Activated T-helper 1 cell treated with anti-CD3 and anti-CD28 coated beads, Interleukin-12 subunit alpha, Interleukin-12 subunit beta, Interleukin-2, Interleukin-4 antibody, amounts not matched to agents 30 ng/mL and 10 ng/mL and 1 ng/mL, durations not matched to agents 14 hours and 24 hours and 36 hours (primary cell): ENCODE data around the gene KAT7. TPM values are rescaled to one million over a fixed set of nuclear protein-coding genes. Genes with fewer than 3 reads are reported as not detected.

ENCODE experiments used
- DNase-seq: peaks from one replicate; pipeline ENCODE4 v3.0.0; 2021; ENCODE audit warnings: low spot score
- H3K27ac Mint-ChIP-seq: one replicate; pipeline ENCODE4 v1.8.0; 2021; ENCODE audit warnings: mild to moderate bottlenecking, mixed read lengths
- H3K27me3 Mint-ChIP-seq: one replicate; pipeline ENCODE4 v1.8.0; 2022; ENCODE audit warnings: mild to moderate bottlenecking, moderate library complexity, mixed read lengths; ENCODE audit not compliant: insufficient read depth
- H3K36me3 Mint-ChIP-seq: one replicate; pipeline ENCODE4 v1.8.0; 2021; ENCODE audit warnings: low read depth, mixed read lengths
- H3K4me1 Mint-ChIP-seq: one replicate; pipeline ENCODE4 v1.8.0; 2021; ENCODE audit warnings: low read depth, mixed read lengths
- H3K4me3 Mint-ChIP-seq: one replicate; pipeline ENCODE4 v1.8.0; 2021; ENCODE audit warnings: mild to moderate bottlenecking, moderate library complexity, mixed read lengths
- H3K9me3 Mint-ChIP-seq: one replicate; pipeline ENCODE4 v1.8.0; 2021; ENCODE audit warnings: mixed read lengths
- intact Hi-C: fragments of 100-400 bp; cut with micrococcal nuclease; formaldehyde crosslinking; loops from one replicate; pipeline ENCODE4 v1.15.1; 2024
- total RNA-seq: library from RNA; stranded (reverse); gene quantifications from 2 replicates; pipeline ENCODE4 v1.2.3, GENCODE V29; 2022

Gene KAT7
- total RNA-seq, 1 donor from 2014 or later = 68.5 TPM

- Mint-ChIP-seq H3K36me3 (peaks cover 34% of the 10 kb centered on the region), H3K4me3 (peak overlapping the region; percentile 94), H3K27ac (peak overlapping the region; percentile 99), H3K4me1 (peaks cover 36% of the 10 kb centered on the region), H3K27me3 (no peaks in the 10 kb centered on the region), H3K9me3 (no peaks in the 10 kb centered on the region)
- intact Hi-C loops = loop anchor here (2.0 kb wide), 2 partner anchors 62 to 362 kb away; partner anchors contain the start of gene PPP1R9B
- no peak for DNase-seq
These were observed 730 bp downstream of the KAT7 start for GRCh38 chr17:49789243-49789578.

DNA sequence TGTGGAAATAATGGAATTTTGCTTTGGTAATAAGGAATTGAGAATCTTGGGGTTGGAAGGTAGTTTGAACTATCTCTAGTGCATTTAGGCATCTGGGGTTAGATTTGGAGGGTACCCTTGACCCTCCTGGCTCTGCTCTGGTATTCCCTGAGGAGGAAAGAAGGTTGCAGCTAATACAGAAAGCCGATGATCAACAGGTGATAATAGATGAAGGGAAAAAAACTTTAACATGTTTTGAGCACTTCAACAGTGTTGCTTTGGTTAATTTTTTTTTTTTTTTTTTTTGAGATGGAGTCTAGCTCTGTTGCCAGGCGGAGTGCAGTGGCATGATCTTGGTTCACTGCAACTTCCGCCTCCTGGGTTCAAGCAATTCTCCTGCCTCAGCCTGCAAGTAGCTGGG lies 4.8 kb downstream of the KAT7 start:
- intact Hi-C loops = no loop called here
- DNase-seq = no peak
- Mint-ChIP-seq H3K36me3 (peaks cover 47% of the 10 kb centered on the region), H3K4me3 (no peak overlapping the region), H3K27ac (no peak overlapping the region), H3K9me3 (no peaks in the 10 kb centered on the region), H3K27me3 (no peaks in the 10 kb centered on the region), H3K4me1 (peaks cover 51% of the 10 kb centered on the region)

- Mint-ChIP-seq H3K4me3 (peak overlapping the region; percentile 34), H3K9me3 (no peaks in the 10 kb centered on the region), H3K4me1 (peaks cover 43% of the 10 kb centered on the region), H3K27ac (peak overlapping the region; percentile 75), H3K36me3 (peaks cover 48% of the 10 kb centered on the region), H3K27me3 (no peaks in the 10 kb centered on the region)
- intact Hi-C loops = no loop called here
- DNase-seq = no peak
These were observed 6.9 kb downstream of the KAT7 start for GRCh38 chr17:49795372-49795771.

GRCh38 chr17:49798182-49798581 lies 9.7 kb downstream of the KAT7 start:
- Mint-ChIP-seq H3K27ac (no peak overlapping the region), H3K4me3 (no peak overlapping the region), H3K9me3 (no peaks in the 10 kb centered on the region), H3K36me3 (peaks cover 34% of the 10 kb centered on the region), H3K4me1 (peaks cover 41% of the 10 kb centered on the region), H3K27me3 (no peaks in the 10 kb centered on the region)
- intact Hi-C loops = no loop called here
- no peak for DNase-seq

DNA sequence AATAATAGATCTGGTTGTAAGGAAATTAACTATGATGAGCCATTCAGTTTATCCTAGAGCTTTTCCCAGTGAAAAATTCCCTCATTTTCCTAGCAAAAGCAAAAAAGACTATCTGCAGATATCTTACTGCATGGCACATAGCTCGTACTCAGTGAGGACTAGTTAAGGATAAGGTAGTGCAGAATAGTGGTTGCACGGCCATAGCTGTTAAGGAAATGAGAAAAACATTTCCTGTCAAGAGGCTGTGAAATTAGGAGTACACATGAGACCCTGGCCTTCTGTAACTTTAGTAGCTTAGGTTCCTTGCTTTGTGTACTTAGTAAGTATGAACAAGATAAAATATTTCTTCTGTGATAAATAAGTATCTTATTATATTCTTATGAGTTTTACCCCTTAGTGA lies 10.3 kb downstream of the KAT7 start:
- no peak overlapping the region for H3K4me3 Mint-ChIP-seq
- peaks cover 32% of the 10 kb centered on the region for H3K36me3 Mint-ChIP-seq
- H3K4me1 Mint-ChIP-seq = peaks cover 39% of the 10 kb centered on the region
- DNase-seq = no peak
- intact Hi-C loops = no loop called here
- H3K9me3 Mint-ChIP-seq = no peaks in the 10 kb centered on the region
- no peaks in the 10 kb centered on the region for H3K27me3 Mint-ChIP-seq
- H3K27ac Mint-ChIP-seq = peak overlapping the region; percentile 73

DNA sequence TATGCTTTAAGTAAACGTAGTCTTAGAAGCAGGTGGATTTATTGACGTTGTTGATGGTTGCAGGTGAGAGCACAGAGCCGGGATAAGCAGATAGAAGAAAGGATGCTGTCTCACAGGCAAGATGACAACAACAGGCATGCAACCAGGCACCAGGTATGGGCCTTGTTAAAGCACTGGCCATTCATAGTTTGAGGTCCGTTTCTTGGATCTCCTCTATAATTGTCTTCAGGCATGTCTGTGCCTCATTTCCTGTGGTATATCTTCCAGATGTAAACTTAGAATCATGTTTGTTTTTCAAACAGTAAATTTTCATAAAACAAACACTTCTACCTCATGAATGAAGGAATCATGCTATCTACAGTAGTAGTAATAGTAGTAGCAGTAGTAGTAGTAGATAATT lies 20.6 kb downstream of the KAT7 start:
- no peaks in the 10 kb centered on the region for H3K9me3 Mint-ChIP-seq
- no peak overlapping the region for H3K4me3 Mint-ChIP-seq
- peaks cover 39% of the 10 kb centered on the region for H3K36me3 Mint-ChIP-seq
- DNase-seq = no peak
- intact Hi-C loops = no loop called here
- H3K4me1 Mint-ChIP-seq = peaks cover 24% of the 10 kb centered on the region
- H3K27ac Mint-ChIP-seq = peak overlapping the region; percentile 8
- no peaks in the 10 kb centered on the region for H3K27me3 Mint-ChIP-seq

DNA sequence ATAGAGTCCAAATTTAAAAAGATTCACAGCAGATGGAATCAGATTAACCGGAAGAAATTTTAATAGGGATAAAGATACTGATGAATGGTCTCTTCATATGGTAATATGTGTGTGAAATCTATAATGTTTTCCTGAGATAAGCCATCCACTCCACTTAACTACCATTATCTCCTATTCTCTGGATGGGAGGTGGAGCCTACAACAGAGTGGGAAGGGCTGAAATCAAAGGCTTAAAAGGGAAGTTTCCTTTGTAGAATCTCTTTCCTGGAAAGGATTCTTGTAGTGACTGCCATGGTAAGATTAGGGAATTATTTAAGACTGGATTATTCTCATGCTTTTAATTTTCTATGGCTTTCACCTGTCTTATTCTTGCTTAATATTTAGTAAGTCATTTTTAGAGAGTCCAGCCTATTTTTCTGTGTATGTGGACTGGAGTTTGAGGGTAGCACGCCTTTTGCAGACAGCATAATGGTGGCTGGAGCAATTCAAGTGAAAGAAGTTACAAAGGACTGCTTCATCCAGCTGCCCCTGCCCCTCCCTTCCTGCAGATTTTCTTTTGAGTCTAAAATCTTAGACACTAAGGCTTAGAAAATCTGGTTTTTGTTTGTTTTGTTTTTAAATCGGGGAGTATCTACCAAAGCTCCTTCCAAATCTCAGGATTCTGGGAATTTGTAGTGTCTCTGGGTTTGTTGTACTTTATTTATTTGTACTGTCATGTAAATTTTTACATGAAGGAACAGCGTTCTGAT lies 26.5 kb downstream of the KAT7 start:
- Mint-ChIP-seq H3K27me3 (no peaks in the 10 kb centered on the region), H3K9me3 (no peaks in the 10 kb centered on the region), H3K36me3 (peaks cover 39% of the 10 kb centered on the region), H3K4me1 (peaks cover 56% of the 10 kb centered on the region), H3K27ac (no peak overlapping the region), H3K4me3 (no peak overlapping the region)
- intact Hi-C loops = no loop called here
- no peak for DNase-seq

DNA sequence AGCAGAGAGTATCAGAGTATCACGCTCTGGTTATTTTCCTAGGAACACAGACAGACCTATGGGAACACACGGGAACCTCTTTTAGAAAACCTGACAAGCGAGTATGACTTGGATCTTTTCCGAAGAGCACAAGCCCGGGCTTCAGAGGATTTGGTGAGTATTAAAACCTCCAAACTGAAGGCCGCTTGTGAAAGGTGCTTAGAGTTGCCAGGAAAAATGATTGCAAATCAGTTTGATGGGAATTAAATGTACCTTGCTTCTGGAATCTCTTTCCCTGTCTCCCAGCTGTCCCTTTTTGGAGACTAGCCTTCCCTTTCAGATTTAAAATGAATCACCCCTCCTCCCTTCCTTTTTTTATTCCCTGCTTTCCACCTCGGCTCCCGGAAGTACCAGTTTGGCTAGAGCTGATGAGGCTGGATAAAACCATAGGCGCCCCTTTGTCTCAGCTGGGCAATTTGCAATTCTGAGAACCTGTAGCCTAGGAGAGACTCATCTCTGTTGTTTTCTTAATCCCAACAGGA lies 27.3 kb downstream of the KAT7 start:
- Mint-ChIP-seq H3K27me3 (no peaks in the 10 kb centered on the region), H3K36me3 (peaks cover 42% of the 10 kb centered on the region), H3K4me1 (peaks cover 58% of the 10 kb centered on the region), H3K4me3 (no peak overlapping the region), H3K27ac (peak overlapping the region; percentile 44), H3K9me3 (no peaks in the 10 kb centered on the region)
- intact Hi-C loops = no loop called here
- no peak for DNase-seq

DNA sequence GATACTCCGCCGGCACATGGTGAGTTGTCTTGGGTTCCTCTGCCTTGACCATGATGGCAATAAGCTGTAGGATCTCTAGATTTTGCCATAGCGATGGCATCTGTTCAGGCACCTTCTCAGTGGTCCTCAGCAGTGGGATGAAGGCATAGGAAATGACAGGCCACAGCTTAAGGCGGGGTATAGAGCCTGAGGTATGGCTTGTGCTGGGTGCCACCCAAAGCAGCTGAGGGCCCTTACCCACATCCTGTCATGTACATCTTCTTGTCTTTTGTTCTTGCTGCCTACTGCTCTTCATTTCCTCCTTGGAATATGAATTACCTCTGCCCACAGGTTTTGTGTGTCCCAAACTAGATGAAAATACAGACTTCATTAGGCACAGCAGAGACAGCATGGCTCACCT lies 29.5 kb downstream of the KAT7 start:
- intact Hi-C loops = no loop called here
- peak overlapping the region; percentile 52 for H3K4me3 Mint-ChIP-seq
- peak; percentile 22 for DNase-seq
- no peaks in the 10 kb centered on the region for H3K27me3 Mint-ChIP-seq
- peaks cover 63% of the 10 kb centered on the region for H3K4me1 Mint-ChIP-seq
- no peaks in the 10 kb centered on the region for H3K9me3 Mint-ChIP-seq
- peak overlapping the region; percentile 81 for H3K27ac Mint-ChIP-seq
- H3K36me3 Mint-ChIP-seq = peaks cover 51% of the 10 kb centered on the region

DNA sequence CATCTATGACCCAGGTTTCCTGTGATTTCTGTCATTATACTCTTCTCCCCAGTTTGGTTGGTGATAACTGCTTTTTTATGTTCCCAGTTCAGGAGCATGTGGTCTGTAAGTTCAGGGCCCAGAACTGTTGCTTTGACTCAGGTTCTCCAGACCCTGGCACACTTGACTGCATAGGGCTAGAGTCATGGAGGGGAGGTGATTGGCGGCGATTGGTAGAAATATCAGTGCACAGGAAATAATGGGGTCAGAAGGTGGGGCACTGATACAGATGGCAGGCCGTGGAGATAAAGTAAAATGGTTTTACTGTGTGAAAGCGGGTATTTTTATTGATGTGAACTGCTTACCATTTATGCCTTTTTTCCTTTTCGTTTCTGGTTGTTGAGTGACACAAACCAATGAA lies 30.7 kb downstream of the KAT7 start:
- peak overlapping the region; percentile 51 for H3K27ac Mint-ChIP-seq
- H3K9me3 Mint-ChIP-seq = no peaks in the 10 kb centered on the region
- H3K4me1 Mint-ChIP-seq = peaks cover 56% of the 10 kb centered on the region
- peaks cover 53% of the 10 kb centered on the region for H3K36me3 Mint-ChIP-seq
- no peak for DNase-seq
- no peak overlapping the region for H3K4me3 Mint-ChIP-seq
- H3K27me3 Mint-ChIP-seq = no peaks in the 10 kb centered on the region
- intact Hi-C loops = no loop called here

- H3K4me3 Mint-ChIP-seq = no peak overlapping the region
- peaks cover 52% of the 10 kb centered on the region for H3K36me3 Mint-ChIP-seq
- DNase-seq = no peak
- H3K9me3 Mint-ChIP-seq = no peaks in the 10 kb centered on the region
- no peak overlapping the region for H3K27ac Mint-ChIP-seq
- H3K4me1 Mint-ChIP-seq = peaks cover 51% of the 10 kb centered on the region
- intact Hi-C loops = no loop called here
- H3K27me3 Mint-ChIP-seq = no peaks in the 10 kb centered on the region
These were observed 31.2 kb downstream of the KAT7 start for GRCh38 chr17:49819651-49820050.

DNA sequence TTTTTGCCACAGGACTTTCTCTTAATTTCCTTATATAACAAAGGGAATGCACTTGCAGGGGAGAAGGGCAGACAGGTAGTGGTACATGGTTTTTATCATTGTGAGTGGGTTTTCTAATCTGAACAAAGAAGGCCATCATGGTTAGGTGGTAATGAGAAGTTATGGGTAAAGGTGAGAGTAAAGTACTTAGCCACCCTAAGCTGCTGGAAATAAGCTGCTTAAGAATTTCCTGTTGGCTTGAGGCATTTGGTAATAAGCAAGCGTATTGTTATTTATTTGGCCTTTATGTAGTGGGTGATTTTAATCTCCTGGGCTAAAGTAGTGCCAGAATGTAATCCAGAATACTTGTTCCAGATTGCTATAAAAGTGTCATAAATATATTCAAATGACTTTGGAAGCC lies 32.3 kb downstream of the KAT7 start:
- no peak for DNase-seq
- H3K27me3 Mint-ChIP-seq = no peaks in the 10 kb centered on the region
- intact Hi-C loops = no loop called here
- peaks cover 42% of the 10 kb centered on the region for H3K4me1 Mint-ChIP-seq
- H3K9me3 Mint-ChIP-seq = no peaks in the 10 kb centered on the region
- H3K36me3 Mint-ChIP-seq = peaks cover 58% of the 10 kb centered on the region
- H3K27ac Mint-ChIP-seq = no peak overlapping the region
- H3K4me3 Mint-ChIP-seq = no peak overlapping the region

DNA sequence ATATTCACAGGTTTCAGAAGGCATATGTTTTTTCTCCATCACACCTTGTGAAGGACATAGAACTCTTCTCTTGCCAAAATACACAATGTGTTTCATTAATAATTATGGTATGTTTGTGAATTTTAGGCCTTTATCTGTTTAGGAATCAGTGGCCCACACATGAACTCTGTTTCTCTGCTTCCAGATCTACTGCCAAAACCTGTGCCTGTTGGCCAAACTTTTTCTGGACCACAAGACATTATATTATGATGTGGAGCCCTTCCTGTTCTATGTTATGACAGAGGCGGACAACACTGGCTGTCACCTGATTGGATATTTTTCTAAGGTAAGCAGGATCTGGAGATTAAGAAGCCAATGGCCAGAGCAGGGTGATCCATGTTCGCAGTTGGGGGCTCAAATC lies 33.0 kb downstream of the KAT7 start:
- DNase-seq = no peak
- Mint-ChIP-seq H3K4me3 (no peak overlapping the region), H3K4me1 (peaks cover 35% of the 10 kb centered on the region), H3K36me3 (peaks cover 57% of the 10 kb centered on the region), H3K9me3 (no peaks in the 10 kb centered on the region), H3K27ac (no peak overlapping the region), H3K27me3 (no peaks in the 10 kb centered on the region)
- intact Hi-C loops = no loop called here

DNA sequence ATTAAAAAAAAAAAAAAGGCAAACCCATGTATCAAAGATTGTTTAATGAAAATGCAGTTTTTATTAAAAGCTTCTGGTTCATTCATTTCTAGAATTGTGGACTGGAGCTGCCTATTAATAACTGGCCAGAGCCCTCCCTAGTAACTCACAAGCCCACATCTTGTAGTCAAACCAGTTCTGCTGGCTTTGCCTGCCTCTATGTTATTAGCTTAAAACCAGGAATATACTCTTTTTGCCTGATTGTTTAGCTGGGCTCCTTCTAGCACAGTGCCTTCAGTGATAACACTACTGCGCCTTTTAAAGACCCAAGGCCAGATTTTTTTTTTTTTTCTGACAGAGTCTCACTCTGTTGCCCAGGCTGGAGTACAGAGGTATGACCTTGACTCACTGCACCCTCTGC lies 33.4 kb downstream of the KAT7 start:
- no peak overlapping the region for H3K4me3 Mint-ChIP-seq
- H3K4me1 Mint-ChIP-seq = peaks cover 31% of the 10 kb centered on the region
- H3K36me3 Mint-ChIP-seq = peaks cover 52% of the 10 kb centered on the region
- no peaks in the 10 kb centered on the region for H3K27me3 Mint-ChIP-seq
- DNase-seq = no peak
- intact Hi-C loops = no loop called here
- H3K27ac Mint-ChIP-seq = no peak overlapping the region
- no peaks in the 10 kb centered on the region for H3K9me3 Mint-ChIP-seq
